Measurements from ENCODE around the gene PRKD2. TPM values are rescaled to one million over a fixed set of nuclear protein-coding genes. Genes with fewer than 3 reads are reported as not detected.

Gene PRKD2
- total RNA-seq, 1 donor from 2014 or later: 191 TPM

- Mint-ChIP-seq H3K27ac (no peak overlapping the region), H3K4me1 (peaks cover 19% of the 10 kb centered on the region), H3K36me3 (ENCODE audit: low read depth) (peaks cover 30% of the 10 kb centered on the region), H3K27me3 (no peaks in the 10 kb centered on the region), H3K4me3 (no peak overlapping the region), H3K9me3 (no peaks in the 10 kb centered on the region)
- ATAC-seq (ENCODE audit: low read depth) (no peak), DNase-seq (no peak)
- ChIA-PET POLR2A (interaction anchor here (0.7 to 0.8 kb wide), 2 partner anchors 9 to 32 kb away, joined by 3 read pairs; partner anchors contain the start of gene FKRP), CTCF (interaction anchor here (1.8 to 6.1 kb wide), 2 partner anchors 29 to 86 kb away, joined by 10 to 120 read pairs; no protein-coding TSS in a partner anchor)
- intact Hi-C loops (cut with micrococcal nuclease): loop anchor here (5.0 kb wide), 1 partner anchor 237 kb away; no protein-coding TSS in a partner anchor
- no peak for TF ChIP-seq CTCF (IDR thresholded peaks at IDR 0.05)
Observed at GRCh38 chr19:46755077-46755852, 38.4 kb upstream of the PRKD2 start.

DNA sequence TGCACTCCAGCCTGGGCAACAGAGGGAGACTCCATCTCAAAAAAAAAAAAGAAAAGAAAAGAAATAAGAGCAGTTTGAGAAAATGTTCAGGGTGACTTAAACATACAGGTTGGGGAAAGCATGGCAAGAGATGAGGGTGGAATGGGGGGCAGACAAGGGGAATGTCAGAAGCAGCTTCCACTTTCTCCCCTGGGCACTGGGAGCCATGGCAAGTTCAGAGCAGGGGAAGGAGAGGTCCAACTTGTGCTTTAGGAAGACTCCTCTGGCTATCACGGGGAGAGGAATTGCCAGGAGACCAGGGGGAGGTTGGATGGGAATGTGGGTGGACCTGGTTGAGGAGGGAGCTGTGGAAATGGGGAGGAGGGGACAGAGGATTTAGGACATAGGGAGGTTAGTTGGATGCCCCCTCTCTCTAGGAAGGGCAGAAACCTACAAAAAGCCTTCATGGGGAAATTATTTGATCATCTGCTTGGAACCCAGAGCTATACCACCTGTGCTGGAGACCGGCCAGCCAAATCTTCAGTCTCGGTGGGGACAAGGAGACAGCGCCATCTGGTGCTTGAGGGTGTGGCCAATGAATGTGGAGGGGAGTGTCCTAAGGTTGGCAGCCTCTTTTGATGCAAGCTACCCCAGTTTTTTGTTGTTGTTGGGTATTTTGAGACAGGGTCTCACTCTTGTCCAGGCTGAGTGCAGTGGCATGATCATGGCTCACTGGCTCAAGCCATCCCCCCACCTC, 36.7 kb upstream of the PRKD2 start:
- H3K27ac Mint-ChIP-seq: no peak overlapping the region
- intact Hi-C loops (cut with micrococcal nuclease): loop anchor here (1.0 kb wide), 1 partner anchor 224 kb away; no protein-coding TSS in a partner anchor
- no peaks in the 10 kb centered on the region for H3K27me3 Mint-ChIP-seq
- CTCF ChIA-PET: interaction anchor here (0.6 to 6.1 kb wide), 21 partner anchors 9 to 227 kb away, joined by 3 to 120 read pairs (median 4); partner anchors contain the start of gene AP2S1
- DNase-seq (peak; percentile 48), ATAC-seq (ENCODE audit: low read depth) (peak; percentile 87)
- H3K36me3 Mint-ChIP-seq (ENCODE audit: low read depth): peaks cover 35% of the 10 kb centered on the region
- POLR2A ChIA-PET: interaction anchor here (0.6 to 1.6 kb wide), 10 partner anchors 8 to 283 kb away, joined by 3 to 4 read pairs (median 3); no protein-coding TSS in a partner anchor
- no peak for TF ChIP-seq CTCF (IDR thresholded peaks at IDR 0.05)
- peaks cover 24% of the 10 kb centered on the region for H3K4me1 Mint-ChIP-seq
- no peaks in the 10 kb centered on the region for H3K9me3 Mint-ChIP-seq
- no peak overlapping the region for H3K4me3 Mint-ChIP-seq

DNA sequence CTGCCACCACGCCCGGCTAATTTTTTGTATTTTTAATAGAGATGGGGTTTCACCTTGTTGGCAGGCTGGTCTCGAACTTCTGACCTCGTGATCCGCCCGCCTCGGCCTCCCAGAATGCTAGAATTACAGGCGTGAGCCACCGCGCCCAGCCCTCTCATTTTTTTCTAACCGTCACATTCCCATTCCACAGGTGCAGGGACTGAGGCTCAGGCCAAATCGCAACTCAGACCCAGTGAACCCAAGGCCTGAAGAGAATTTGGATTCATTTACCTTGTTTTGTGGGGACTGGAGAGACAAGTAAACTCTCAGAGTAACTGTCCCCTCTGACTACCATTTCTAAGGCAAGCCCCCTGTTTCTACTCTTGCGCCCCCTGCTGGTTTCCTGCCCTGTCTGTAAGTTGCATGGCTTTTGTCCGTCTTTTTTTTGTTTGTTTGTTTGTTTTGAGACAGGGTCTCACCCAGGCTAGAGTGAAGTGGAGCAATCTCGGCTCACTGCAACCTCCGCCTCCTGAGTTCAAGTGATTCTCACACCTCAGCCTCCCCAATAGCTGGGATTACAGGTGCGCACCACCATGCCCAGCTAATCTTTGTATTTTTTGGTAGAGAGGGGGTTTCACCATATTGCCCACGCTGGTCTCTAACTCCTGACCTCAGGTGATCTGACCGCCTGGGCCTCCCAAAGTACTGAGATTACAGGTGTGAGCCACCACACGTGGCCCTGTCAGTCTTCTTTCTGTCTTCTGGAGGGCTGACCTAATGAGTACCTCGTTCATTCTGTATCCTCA, 31.6 kb upstream of the PRKD2 start:
- intact Hi-C loops (cut with micrococcal nuclease): loop anchor here (1.0 to 5.0 kb wide), 3 partner anchors 39 to 219 kb away; partner anchors contain the start of gene SLC1A5
- no peak for TF ChIP-seq CTCF (IDR thresholded peaks at IDR 0.05)
- DNase-seq (peak; percentile 57), ATAC-seq (ENCODE audit: low read depth) (no peak)
- Mint-ChIP-seq H3K4me3 (peak overlapping the region; percentile 62), H3K9me3 (no peaks in the 10 kb centered on the region), H3K27me3 (no peaks in the 10 kb centered on the region), H3K27ac (no peak overlapping the region), H3K4me1 (peaks cover 48% of the 10 kb centered on the region), H3K36me3 (ENCODE audit: low read depth) (peaks cover 29% of the 10 kb centered on the region)
- ChIA-PET CTCF (interaction anchor here (0.7 to 4.3 kb wide), 6 partner anchors 19 to 224 kb away, joined by 3 to 21 read pairs (median 4); no protein-coding TSS in a partner anchor), POLR2A (interaction anchor here (0.7 to 1.6 kb wide), 3 partner anchors 29 to 36 kb away, joined by 3 to 7 read pairs (median 3); no protein-coding TSS in a partner anchor)

- Mint-ChIP-seq H3K9me3 (no peaks in the 10 kb centered on the region), H3K36me3 (ENCODE audit: low read depth) (peaks cover 30% of the 10 kb centered on the region), H3K27me3 (no peaks in the 10 kb centered on the region), H3K4me1 (peaks cover 64% of the 10 kb centered on the region), H3K27ac (peak within 1 kb of the TSS; percentile 83), H3K4me3 (peak within 1 kb of the TSS; percentile 94)
- ChIA-PET CTCF (no interaction called here), POLR2A (interaction anchor here (0.6 to 1.6 kb wide), 2 partner anchors 9 to 28 kb away, joined by 3 to 6 read pairs; no protein-coding TSS in a partner anchor)
- ATAC-seq (ENCODE audit: low read depth) (peak; percentile 66), DNase-seq (peak; percentile 51)
- TF ChIP-seq CTCF (IDR thresholded peaks at IDR 0.05): no peak
- intact Hi-C loops (cut with micrococcal nuclease): loop anchor here (2.0 to 5.0 kb wide), 3 partner anchors 28 to 146 kb away; partner anchors contain the start of genes CALM3 and SLC1A5
Observed at GRCh38 chr19:46746281-46747057, 29.6 kb upstream of the PRKD2 start, which contains the start of gene STRN4. STRN4 (minus strand) TSS chr19:46746450; CDS start chr19:46746430, 20 bp downstream.

All from activated B cell treated with CpG ODN at 0.5 μM for 24 hours (primary cell).